Neural cell (in vitro differentiated cells): ENCODE results near the gene OXT. TPM values are rescaled to one million over a fixed set of nuclear protein-coding genes. Genes with fewer than 3 reads are reported as not detected.

Source experiments
- H2AFZ ChIP-seq: fragments of 200-600, 300-800 bp; sonication (generic), shearing (Covaris generic); 2 replicates; pipeline ENCODE4 v1.6.0; 2014; ENCODE audit warnings: low read depth, mild to moderate bottlenecking, antibody characterized with exemption, low read length, moderate library complexity
- H3F3A ChIP-seq: fragments of 200-600 bp; shearing (Covaris generic); 2 replicates; pipeline ENCODE4 v1.6.1; 2016; ENCODE audit warnings: mild to moderate bottlenecking, moderate library complexity, mixed read lengths, antibody characterized with exemption, low read length; ENCODE audit not compliant: insufficient read depth, poor library complexity, severe bottlenecking
- H3K27ac ChIP-seq: fragments of 200-600, 300-800 bp; sonication (generic), shearing (Covaris generic); 2 replicates; pipeline ENCODE4 v1.5.1; 2014; ENCODE audit warnings: mild to moderate bottlenecking, low read length, moderate library complexity
- H3K27me3 ChIP-seq: fragments of 300-800, 200-600 bp; sonication (generic), shearing (Covaris generic); 2 replicates; pipeline ENCODE4 v1.6.0; 2014; ENCODE audit warnings: mild to moderate bottlenecking, low read depth, low read length, moderate library complexity; ENCODE audit not compliant: insufficient read depth
- H3K36me3 ChIP-seq: fragments of 300-800, 200-600 bp; sonication (generic), shearing (Covaris generic); 2 replicates; pipeline ENCODE4 v1.5.1; 2014; ENCODE audit warnings: mild to moderate bottlenecking, antibody characterized with exemption, low read length, moderate library complexity; ENCODE audit not compliant: insufficient read depth
- H3K4me2 ChIP-seq: fragments of 300-800, 200-600 bp; sonication (generic), shearing (Covaris generic); 2 replicates; pipeline ENCODE4 v1.6.0; 2014; ENCODE audit warnings: mild to moderate bottlenecking, low read length
- H3K4me3 ChIP-seq: fragments of 300-800, 200-600 bp; sonication (generic), shearing (Covaris generic); 2 replicates; pipeline ENCODE4 v1.5.1; 2014; ENCODE audit warnings: mild to moderate bottlenecking, low read length, moderate library complexity
- H3K79me2 ChIP-seq: fragments of 200-600 bp; shearing (Covaris generic); replicated peaks from 2 replicates; pipeline ENCODE4 v1.6.0; 2014; ENCODE audit warnings: mild to moderate bottlenecking, low read length, moderate library complexity; ENCODE audit not compliant: insufficient read depth
- H3K9ac ChIP-seq: fragments of 300-800, 200-600 bp; sonication (generic), shearing (Covaris generic); 2 replicates; pipeline ENCODE4 v1.6.1; 2016; ENCODE audit warnings: mild to moderate bottlenecking, low read length, mixed read lengths
- H3K9me2 ChIP-seq: fragments of 200-600 bp; shearing (Covaris generic); 2 replicates; pipeline ENCODE4 v1.6.1; 2016; ENCODE audit warnings: mild to moderate bottlenecking, low read length, mixed read lengths; ENCODE audit not compliant: insufficient read depth
- H3K9me3 ChIP-seq: fragments of 200-600, 300-800 bp; sonication (generic), shearing (Covaris generic); 2 replicates; pipeline ENCODE4 v1.6.1; 2016; ENCODE audit warnings: mild to moderate bottlenecking, mixed run types, low read length, moderate library complexity, mixed read lengths
- H4K20me1 ChIP-seq: fragments of 200-600 bp; shearing (Covaris generic); 2 replicates; pipeline ENCODE4 v1.6.1; 2016; ENCODE audit warnings: mild to moderate bottlenecking, mixed run types; ENCODE audit not compliant: insufficient read depth
- EP300 ChIP-seq: fragments of 450-650 bp; conservative IDR thresholded peaks from 2 replicates; pipeline ENCODE4 v1.6.1; 2014; ENCODE audit warnings: antibody characterized with exemption, mild to moderate bottlenecking, moderate library complexity; ENCODE audit not compliant: poor library complexity, severe bottlenecking
- EZH2 ChIP-seq: fragments of 200-600, 300-800 bp; shearing (Covaris generic), sonication (generic); IDR thresholded peaks from 2 replicates; pipeline ENCODE4 v1.6.1; 2014; ENCODE audit warnings: antibody characterized with exemption, low read length, borderline replicate concordance, mild to moderate bottlenecking; ENCODE audit not compliant: insufficient read depth, poor library complexity, severe bottlenecking
- MXI1 ChIP-seq: fragments of 450-650 bp; conservative IDR thresholded peaks from 2 replicates; pipeline ENCODE4 v1.6.1; 2014; ENCODE audit warnings: antibody characterized with exemption, mild to moderate bottlenecking; ENCODE audit not compliant: poor library complexity, severe bottlenecking
- POLR2AphosphoS5 ChIP-seq: IDR thresholded peaks from 2 replicates; pipeline ENCODE4 v1.6.1; 2012
- RAD21 ChIP-seq: fragments of 450-650 bp; conservative IDR thresholded peaks from 2 replicates; pipeline ENCODE4 v1.6.1; 2014; ENCODE audit warnings: antibody characterized with exemption, mild to moderate bottlenecking, moderate library complexity
- SMC3 ChIP-seq: fragments of 450-650 bp; conservative IDR thresholded peaks from 2 replicates; pipeline ENCODE4 v1.6.1; 2014; ENCODE audit warnings: antibody characterized with exemption, mild to moderate bottlenecking, moderate library complexity; ENCODE audit not compliant: poor library complexity
- TAF1 ChIP-seq: IDR thresholded peaks from 2 replicates; pipeline ENCODE4 v1.6.1; 2012; ENCODE audit warnings: low read depth
- polyA plus RNA-seq: library from polyadenylated mRNA; depleted of rRNA; stranded (reverse); fragments of >200 nt; gene quantifications from 2 replicates; pipeline ENCODE4 v1.2.3, GENCODE V29; 2014
- TF ChIP-seq, protein P1 (sequence below): fragments of 450-650 bp; IDR thresholded peaks from 2 replicates; pipeline ENCODE4 v1.5.1; 2014; ENCODE audit warnings: antibody characterized with exemption, mild to moderate bottlenecking, moderate library complexity; ENCODE audit not compliant: poor library complexity, severe bottlenecking
- TF ChIP-seq, protein P2 (sequence below): IDR thresholded peaks from 2 replicates; pipeline ENCODE4 v1.6.1; 2012; ENCODE audit warnings: borderline replicate concordance

The OXT gene
- polyA plus RNA-seq, 1 donor from 2014 or later, result not detected

DNA sequence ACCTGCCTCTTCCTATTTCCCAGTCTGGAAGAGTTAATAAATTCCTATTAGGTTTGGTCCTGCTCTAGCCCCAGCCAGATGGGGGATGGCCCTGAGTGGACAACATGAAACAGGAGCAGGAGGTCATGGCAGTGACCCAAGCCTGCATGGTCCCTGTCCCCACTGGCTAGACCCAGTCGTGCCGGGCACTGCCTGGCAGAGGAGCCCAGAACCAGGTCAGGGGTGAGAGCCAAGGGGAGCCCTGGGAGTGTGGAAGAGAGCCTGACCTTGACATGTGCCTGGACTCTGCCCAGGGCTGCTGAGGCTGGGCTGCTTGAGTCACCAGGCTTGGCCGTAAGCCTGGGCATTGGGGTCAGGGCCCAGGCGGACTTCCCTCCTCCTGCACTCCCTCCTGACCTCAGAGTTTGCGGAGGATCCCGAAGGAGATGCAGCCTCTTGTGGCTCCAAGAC lies 9.5 kb downstream of the OXT start:
- no peak overlapping the region for H3K4me3 ChIP-seq
- no peaks in the 10 kb centered on the region for H3K36me3 ChIP-seq
- H3K4me2 ChIP-seq, result no peak overlapping the region
- no peak overlapping the region for H2AFZ ChIP-seq
- H3K27ac ChIP-seq, result no peak overlapping the region
- H3K9ac ChIP-seq, result no peak overlapping the region
- peaks cover 37% of the 10 kb centered on the region for H3K27me3 ChIP-seq
- no peaks in the 10 kb centered on the region for H3F3A ChIP-seq
- no peaks in the 10 kb centered on the region for H3K9me2 ChIP-seq
- TF ChIP-seq RAD21, result no peak
- no peak for TF ChIP-seq TAF1
- TF ChIP-seq, protein P1, sequence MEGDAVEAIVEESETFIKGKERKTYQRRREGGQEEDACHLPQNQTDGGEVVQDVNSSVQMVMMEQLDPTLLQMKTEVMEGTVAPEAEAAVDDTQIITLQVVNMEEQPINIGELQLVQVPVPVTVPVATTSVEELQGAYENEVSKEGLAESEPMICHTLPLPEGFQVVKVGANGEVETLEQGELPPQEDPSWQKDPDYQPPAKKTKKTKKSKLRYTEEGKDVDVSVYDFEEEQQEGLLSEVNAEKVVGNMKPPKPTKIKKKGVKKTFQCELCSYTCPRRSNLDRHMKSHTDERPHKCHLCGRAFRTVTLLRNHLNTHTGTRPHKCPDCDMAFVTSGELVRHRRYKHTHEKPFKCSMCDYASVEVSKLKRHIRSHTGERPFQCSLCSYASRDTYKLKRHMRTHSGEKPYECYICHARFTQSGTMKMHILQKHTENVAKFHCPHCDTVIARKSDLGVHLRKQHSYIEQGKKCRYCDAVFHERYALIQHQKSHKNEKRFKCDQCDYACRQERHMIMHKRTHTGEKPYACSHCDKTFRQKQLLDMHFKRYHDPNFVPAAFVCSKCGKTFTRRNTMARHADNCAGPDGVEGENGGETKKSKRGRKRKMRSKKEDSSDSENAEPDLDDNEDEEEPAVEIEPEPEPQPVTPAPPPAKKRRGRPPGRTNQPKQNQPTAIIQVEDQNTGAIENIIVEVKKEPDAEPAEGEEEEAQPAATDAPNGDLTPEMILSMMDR, result no peak
- TF ChIP-seq, protein P2, sequence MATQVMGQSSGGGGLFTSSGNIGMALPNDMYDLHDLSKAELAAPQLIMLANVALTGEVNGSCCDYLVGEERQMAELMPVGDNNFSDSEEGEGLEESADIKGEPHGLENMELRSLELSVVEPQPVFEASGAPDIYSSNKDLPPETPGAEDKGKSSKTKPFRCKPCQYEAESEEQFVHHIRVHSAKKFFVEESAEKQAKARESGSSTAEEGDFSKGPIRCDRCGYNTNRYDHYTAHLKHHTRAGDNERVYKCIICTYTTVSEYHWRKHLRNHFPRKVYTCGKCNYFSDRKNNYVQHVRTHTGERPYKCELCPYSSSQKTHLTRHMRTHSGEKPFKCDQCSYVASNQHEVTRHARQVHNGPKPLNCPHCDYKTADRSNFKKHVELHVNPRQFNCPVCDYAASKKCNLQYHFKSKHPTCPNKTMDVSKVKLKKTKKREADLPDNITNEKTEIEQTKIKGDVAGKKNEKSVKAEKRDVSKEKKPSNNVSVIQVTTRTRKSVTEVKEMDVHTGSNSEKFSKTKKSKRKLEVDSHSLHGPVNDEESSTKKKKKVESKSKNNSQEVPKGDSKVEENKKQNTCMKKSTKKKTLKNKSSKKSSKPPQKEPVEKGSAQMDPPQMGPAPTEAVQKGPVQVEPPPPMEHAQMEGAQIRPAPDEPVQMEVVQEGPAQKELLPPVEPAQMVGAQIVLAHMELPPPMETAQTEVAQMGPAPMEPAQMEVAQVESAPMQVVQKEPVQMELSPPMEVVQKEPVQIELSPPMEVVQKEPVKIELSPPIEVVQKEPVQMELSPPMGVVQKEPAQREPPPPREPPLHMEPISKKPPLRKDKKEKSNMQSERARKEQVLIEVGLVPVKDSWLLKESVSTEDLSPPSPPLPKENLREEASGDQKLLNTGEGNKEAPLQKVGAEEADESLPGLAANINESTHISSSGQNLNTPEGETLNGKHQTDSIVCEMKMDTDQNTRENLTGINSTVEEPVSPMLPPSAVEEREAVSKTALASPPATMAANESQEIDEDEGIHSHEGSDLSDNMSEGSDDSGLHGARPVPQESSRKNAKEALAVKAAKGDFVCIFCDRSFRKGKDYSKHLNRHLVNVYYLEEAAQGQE, result no peak
- TF ChIP-seq MXI1, result no peak
- no peak for TF ChIP-seq EP300
- no peak for TF ChIP-seq SMC3
- no peak for TF ChIP-seq POLR2AphosphoS5
- no peak for TF ChIP-seq EZH2
- H3K9me3 ChIP-seq, result no peaks in the 10 kb centered on the region
- no peaks in the 10 kb centered on the region for H4K20me1 ChIP-seq
- no peaks in the 10 kb centered on the region for H3K79me2 ChIP-seq

DNA sequence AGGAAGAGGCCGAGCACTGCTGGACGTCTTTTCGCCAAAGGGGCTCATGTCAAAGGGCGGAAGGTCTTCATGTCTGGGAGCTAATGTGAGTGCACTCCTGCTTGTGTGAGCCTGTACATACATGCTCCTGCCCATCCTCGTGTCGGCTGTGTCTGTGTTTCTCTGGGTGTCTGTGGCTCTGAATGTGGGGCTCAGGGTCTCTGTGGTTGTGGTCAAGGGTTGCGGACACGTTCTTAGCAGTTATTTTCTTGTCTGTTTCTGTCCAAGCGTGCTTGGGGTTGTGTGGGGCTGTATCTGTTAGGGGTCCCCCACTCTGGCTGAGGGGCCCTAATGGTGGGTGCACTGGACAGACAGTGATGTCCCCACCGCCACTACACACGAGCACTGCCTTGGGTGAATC lies 10.2 kb downstream of the OXT start:
- Histone ChIP-seq H3K27ac (no peak overlapping the region), H3K79me2 (no peaks in the 10 kb centered on the region), H3K9me3 (no peaks in the 10 kb centered on the region), H3K9me2 (no peaks in the 10 kb centered on the region), H2AFZ (no peak overlapping the region), H3K36me3 (no peaks in the 10 kb centered on the region), H4K20me1 (no peaks in the 10 kb centered on the region), H3F3A (no peaks in the 10 kb centered on the region), H3K9ac (no peak overlapping the region), H3K4me2 (no peak overlapping the region), H3K27me3 (peaks cover 37% of the 10 kb centered on the region), H3K4me3 (no peak overlapping the region)
- TF ChIP-seq POLR2AphosphoS5, result no peak
- TF ChIP-seq, protein P1, result no peak
- TF ChIP-seq EP300, result no peak
- no peak for TF ChIP-seq RAD21
- TF ChIP-seq TAF1, result no peak
- no peak for TF ChIP-seq EZH2
- no peak for TF ChIP-seq SMC3
- TF ChIP-seq MXI1, result no peak
- TF ChIP-seq, protein P2, result no peak
